PFSK-1 (cell line): ENCODE measurements around the gene ERBB2.

Experiments
- POLR2AphosphoS5 ChIP-seq: IDR thresholded peaks from 2 replicates; pipeline ENCODE4 v1.6.1; 2012; ENCODE audit warnings: low read depth, mild to moderate bottlenecking, control low read depth, low read length, moderate library complexity
- SIN3A ChIP-seq: IDR thresholded peaks from 2 replicates; pipeline ENCODE4 v1.6.1; 2012; ENCODE audit warnings: mild to moderate bottlenecking, low read length, moderate library complexity, borderline replicate concordance; ENCODE audit not compliant: insufficient read depth
- TAF1 ChIP-seq: IDR thresholded peaks from 2 replicates; pipeline ENCODE4 v1.6.1; 2012; ENCODE audit warnings: low read length, control low read depth, borderline replicate concordance; ENCODE audit not compliant: insufficient read depth
- TF ChIP-seq, protein P1 (sequence below), 2 experiments: IDR thresholded peaks; 2 replicates each; pipeline versions ENCODE4 v1.6.1 to v1.8.0; 2011 to 2012; ENCODE audit warnings: low read depth in 2 of 2, low read length in 2 of 2, control low read depth in 1 of 2, inconsistent platforms in 1 of 2, mild to moderate bottlenecking in 1 of 2, moderate library complexity in 1 of 2; ENCODE audit not compliant: insufficient read depth in 1 of 2

DNA sequence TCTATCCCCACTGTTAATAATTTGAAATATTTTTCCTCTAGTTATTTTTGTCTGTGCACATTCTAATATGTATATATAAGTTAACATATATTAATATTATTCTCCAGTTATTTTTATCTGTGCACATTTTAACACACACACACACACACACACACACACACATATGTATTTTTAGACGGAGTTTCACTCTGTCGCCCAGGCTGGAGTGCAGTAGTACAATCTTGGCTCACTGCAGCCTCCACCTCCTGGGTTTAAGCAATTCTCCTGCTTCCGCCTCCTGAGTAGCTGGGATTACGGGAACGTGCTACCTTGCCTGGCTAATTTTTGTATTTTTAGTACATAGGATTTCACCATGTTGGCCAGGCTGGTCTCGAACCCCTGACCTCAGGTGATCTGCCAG, 17.8 kb downstream of the ERBB2 start:
- TF ChIP-seq POLR2AphosphoS5 (no peak), TAF1 (no peak), SIN3A (no peak)
- TF ChIP-seq, protein P1, sequence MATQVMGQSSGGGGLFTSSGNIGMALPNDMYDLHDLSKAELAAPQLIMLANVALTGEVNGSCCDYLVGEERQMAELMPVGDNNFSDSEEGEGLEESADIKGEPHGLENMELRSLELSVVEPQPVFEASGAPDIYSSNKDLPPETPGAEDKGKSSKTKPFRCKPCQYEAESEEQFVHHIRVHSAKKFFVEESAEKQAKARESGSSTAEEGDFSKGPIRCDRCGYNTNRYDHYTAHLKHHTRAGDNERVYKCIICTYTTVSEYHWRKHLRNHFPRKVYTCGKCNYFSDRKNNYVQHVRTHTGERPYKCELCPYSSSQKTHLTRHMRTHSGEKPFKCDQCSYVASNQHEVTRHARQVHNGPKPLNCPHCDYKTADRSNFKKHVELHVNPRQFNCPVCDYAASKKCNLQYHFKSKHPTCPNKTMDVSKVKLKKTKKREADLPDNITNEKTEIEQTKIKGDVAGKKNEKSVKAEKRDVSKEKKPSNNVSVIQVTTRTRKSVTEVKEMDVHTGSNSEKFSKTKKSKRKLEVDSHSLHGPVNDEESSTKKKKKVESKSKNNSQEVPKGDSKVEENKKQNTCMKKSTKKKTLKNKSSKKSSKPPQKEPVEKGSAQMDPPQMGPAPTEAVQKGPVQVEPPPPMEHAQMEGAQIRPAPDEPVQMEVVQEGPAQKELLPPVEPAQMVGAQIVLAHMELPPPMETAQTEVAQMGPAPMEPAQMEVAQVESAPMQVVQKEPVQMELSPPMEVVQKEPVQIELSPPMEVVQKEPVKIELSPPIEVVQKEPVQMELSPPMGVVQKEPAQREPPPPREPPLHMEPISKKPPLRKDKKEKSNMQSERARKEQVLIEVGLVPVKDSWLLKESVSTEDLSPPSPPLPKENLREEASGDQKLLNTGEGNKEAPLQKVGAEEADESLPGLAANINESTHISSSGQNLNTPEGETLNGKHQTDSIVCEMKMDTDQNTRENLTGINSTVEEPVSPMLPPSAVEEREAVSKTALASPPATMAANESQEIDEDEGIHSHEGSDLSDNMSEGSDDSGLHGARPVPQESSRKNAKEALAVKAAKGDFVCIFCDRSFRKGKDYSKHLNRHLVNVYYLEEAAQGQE (IDR thresholded peaks at IDR 0.05; ENCODE audit: insufficient read depth in 1 of 2, low read depth in 2 of 2, low read length in 2 of 2): no peak
